GM21423 (cell line): ENCODE results near the gene MTF2.
"Not testable (repeated sequence)": the region's sequence is repeated elsewhere in the genome, so short reads cannot be mapped to it uniquely, and the experiment has no call there.

Experiments
- ATAC-seq: cut with Tn5 transposase; IDR thresholded peaks from one replicate; pipeline ENCODE4 v1.9.1; 2021; ENCODE audit warnings: mild to moderate bottlenecking, moderate library complexity; ENCODE audit not compliant: unreplicated experiment

Gene MTF2

DNA sequence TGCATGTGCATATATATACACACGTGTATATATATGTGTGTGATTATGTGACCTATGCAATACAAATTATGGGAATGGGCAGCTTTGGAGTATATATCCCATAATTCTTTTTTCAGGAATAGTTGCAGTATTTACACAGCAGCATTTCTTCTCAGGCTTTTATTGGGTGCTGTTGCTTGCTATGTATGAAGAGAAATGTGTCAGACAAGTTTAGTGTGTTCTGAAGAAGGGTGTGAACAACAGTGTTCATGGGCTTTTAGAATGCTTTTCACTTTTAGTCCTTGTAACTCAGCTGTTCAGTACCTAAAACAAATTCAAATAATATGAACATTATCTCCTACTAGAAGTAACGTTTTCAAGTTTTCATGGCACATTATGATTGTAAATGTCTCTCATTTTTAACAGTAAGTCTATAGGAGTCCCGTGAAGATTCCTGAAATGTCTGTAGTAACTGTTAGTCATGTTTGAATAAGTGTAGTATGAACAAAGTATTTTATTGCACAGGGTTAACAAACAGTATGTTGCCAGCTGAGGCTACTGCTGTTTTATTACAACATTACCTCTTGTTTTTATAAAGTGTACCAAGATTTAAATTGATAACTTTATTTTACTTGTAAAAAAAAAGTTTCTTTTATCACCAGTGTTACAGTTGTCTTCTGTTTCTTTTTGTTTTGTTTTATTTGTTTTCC is 58.7 kb downstream of the MTF2 start:
- no peak for ATAC-seq

DNA sequence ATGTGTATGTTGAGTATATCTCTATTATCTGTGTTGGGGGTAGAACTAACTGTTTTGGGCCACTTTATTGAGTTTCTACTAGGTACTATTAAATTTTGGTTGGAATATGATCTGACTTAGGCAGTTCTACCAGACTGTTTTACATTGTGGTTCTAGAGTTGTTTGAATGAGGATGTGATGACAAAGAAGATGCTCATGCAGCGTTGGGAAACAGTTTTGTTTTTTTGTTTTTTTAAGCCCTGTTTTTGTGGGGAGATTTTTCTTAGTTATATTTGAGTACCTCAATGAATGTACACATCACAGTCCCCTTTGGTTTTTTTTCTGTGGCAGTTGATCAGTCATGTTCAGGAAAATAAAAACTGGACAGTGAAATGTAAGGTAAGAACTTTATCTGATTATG is 61.0 kb downstream of the MTF2 start:
- ATAC-seq, result no peak

DNA sequence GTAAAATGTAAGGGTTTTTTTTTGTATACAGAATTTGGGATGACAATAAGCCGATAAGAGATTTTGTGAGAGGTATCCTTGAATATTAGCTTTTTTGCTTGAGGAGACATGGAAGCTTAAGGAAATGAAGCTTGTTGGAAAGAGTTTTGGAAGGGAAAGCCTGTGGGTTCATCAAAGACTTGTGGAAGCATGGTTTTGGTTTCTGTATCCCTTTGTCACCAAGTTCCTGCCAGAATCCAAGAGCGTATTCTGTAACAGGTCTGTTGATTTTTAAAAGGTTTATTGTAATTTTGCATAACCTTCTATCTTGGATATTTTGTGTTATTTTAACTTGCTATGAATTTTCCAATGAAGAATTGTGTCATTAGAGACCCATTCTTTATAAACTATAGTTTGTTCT is 63.1 kb downstream of the MTF2 start:
- ATAC-seq, result no peak

DNA sequence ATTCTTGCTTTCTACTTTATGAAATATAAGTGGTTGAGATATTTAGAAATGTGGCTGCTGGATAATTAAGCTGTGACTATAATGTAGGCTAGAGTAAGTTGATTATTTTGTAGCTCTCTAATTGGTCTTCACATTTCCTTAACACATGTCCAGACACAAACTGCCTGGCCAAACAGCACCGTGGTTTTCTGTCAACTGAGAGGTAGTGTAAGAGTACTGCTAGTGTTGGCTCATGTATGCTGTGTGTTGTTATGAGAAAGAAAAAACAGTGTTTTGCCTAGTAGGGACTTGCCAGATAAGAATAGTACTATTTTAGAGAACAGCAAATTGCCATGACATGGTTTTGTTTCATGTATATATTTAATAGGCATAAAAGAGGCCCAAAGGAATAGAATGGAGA is 64.1 kb downstream of the MTF2 start:
- no peak for ATAC-seq

DNA sequence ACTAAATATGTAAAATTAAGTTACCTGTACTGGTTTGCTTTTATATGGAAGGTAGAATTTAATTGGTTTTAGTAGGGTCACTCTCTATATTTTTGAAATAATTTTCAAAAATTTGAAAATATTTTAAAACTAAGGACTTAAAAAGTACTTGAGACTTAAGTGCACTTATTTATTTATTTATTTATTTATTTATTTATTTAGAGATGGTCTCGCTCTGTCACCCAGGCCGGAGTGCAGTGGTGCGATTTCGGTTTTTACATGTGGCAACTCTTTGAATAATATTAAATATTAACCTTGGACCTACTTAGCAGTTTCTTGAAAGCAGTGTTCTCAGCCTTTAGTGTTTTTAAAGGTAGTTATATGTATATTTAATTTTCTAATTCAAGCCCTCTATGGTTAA is 64.7 kb downstream of the MTF2 start:
- ATAC-seq, result no peak

DNA sequence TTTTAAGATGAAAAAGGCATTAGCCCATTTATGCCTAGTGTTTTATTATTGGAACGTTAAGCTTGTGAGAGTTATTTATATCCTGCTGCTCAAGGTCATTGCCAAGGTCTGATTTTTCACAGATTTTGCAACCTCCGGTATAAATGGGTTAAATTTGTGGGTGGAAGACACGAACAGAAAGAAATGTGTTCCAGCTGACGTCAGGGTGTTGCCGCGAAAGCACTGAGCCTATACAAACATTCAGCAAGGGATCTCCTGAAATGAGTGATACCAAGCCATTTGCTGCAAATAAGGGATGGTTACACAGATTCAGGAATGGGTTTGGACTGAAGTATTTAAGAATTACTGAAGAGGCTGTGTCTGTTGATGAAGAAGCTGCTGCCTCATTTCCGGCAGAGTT is 68.9 kb downstream of the MTF2 start:
- no peak for ATAC-seq

DNA sequence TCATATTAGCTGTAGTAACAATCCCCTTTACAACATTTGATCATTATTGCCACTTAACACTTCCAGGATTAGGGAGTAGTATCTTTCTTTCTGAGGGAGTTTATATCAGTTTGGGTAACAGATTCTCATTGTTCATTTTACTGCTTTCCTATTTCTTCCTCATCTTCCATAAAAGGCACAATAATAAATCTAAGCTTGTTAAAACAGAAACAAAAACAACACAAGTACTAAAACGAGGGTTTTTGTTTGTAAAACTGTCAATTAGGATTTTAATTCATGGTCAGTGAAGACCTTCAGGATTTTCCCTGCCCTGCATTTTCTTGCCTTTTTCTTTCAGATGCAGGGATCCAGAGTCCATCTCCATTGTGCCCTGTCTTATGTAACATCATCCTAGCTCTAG is 71.6 kb downstream of the MTF2 start:
- no peak for ATAC-seq

DNA sequence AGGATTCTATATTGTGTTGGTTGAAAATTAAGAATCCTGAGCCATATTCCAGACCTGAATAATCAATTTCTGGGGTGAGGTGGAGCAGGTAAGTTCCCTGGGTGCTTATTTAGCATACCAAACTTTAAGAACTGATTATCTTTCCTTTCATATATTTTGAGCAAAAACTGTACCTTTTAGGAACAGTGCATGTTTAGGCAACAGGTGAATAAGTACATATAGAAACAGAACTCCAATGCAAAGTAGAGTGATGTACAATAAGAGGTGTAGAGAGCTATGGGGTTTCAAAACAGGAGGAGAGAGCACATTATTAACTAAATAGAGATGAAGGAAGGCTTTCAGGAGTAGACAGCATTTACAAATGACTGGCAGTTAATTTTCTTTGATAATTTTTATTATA is 72.4 kb downstream of the MTF2 start:
- no peak for ATAC-seq

DNA sequence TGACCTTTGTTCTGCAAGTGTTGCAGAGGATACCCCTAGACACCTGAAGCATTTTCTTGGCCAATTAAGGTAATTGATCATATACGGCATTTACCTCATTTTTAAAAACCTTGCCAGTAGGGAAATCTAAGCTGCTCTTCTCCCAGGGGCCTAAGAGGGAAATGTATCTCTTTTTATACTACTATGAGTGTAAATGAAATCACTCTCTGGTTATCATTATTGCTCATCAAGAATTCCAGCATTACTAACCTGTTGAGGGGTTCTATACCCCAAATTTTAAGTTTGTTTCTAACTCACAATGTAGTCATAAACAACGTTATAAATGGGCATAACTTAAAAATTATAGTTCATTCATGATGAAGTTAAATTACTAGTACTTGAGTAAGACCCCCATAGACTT is 73.8 kb downstream of the MTF2 start:
- no peak for ATAC-seq

DNA sequence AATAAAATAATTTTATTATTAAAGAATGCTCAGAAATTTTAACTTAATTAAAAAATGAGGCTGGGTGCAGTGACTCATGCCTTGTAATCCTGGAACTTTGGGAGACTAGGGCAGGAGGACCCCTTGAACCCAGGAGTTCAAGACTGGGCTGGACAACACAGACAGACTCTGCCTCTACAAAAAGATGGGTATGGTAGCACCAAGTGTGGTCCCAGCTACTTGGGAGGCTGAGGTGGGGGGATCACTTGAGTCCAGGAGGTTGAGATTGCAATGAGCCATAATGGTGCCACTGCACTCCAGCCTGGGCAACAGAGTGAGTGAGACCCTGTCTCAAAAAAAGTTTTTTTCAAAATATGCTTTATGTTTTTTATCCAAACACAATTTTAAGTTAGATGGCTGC is 75.8 kb downstream of the MTF2 start:
- ATAC-seq, result no peak

DNA sequence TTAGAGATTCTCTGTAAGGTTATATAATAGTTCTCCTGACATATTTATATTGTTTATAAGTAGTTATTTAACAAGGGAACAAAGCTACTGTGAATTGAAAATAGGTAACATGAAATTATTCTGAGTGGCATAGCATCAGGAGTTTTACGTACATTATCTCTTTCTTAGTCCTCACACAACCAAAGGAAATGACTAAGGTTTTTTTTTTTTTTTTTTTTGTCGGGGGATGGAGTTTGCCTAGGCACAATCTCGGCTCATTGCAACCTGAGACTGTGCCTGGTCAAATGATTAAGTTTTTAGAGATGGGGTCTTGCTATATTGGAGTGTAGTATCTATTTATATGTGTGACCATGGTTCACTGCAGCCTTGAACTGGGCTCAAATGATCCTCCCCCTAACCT is 76.3 kb downstream of the MTF2 start:
- no peak for ATAC-seq

DNA sequence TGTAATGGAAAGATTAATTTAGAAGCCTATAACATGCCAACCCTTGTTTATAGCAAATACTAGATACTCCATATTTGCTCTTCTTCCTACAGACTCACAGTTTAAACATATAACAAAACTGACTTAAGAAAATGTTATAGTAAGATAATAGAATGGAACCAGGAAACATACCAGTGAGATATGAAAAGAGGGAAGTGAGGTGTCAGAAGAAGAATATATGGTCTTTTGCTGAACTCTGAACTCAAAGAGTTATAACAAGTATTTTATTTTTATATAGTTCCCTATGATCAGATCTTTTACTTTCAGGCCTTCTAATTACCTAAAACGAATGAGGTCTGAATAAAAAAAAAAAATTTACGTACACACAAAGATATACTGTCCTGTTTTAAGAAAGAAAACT is 80.3 kb downstream of the MTF2 start:
- no peak for ATAC-seq

DNA sequence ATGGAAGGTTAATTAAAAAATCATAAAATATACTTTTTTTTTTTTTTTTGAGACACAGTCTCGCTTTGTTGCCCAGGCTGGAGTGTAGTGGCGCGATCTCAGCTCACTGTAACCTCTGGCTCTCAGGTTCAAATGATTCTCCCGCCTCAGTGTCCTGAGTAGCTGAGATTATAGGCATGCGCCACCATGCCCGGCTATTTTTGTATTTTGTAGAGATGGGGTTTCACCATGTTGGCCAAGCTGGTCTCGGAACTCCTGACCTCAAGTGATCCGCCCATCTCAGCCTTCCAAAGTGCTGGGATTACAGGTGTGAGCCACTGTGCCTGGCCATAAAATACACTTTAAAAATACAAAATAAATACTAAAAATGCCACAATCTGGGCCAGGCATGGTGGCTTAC is 84.2 kb downstream of the MTF2 start:
- not testable (repeated sequence) for ATAC-seq

DNA sequence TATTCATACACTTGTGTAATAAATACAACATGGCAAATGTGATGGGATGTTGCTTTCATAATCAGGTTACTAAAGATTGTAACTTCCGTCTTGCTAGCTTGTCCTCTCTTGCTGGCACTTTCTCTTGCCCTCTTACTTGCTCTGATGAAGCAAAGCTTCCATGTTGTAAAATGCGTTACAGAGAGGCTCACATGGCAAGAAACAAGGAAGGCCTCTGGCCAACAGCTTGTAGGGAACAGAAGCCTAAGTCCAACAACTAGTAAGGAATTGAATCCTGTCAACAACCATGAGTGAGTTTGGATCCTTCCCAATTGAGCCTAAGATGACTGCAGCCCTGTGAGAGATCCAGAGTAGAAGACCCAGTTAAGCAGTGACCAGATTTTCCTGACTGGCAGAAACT is 85.7 kb downstream of the MTF2 start:
- ATAC-seq, result no peak

DNA sequence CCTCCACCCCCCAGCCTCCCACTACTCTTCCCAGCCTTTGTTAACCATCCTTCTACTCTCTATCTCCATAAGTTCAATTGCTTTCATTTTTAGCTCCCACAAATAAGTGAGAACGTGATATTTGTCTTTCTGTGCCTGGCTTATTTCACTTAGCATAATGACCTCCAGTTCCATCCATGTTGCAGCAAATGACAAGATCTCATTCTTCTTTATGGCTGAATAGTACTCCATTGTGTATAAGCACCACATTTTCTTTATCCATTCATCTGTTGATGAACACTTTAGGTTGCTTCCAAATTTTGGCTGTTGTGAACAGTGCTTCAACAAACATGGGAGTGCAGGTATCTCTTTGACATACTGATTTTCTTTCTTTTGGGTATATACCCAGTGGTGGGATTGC is 86.8 kb downstream of the MTF2 start:
- ATAC-seq, result not testable (repeated sequence)

DNA sequence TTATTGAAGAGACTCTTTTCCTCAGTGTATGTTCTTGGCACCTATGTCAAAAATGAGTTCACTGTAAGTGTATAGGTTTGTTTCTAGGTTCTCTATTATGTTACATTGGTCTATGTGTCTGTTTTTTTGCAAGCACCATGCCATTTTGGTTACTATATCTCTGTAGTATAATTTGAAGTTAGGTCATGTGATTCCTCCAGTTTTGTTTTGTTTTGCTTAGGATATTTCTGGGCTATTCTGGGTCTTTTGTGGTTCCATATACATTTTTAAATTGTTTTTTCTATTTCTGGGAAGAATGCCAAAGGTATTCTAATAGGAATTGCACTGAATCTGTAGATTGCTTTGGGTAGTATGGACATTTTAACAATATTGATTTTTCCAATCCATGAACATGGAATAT is 87.9 kb downstream of the MTF2 start:
- no peak for ATAC-seq

DNA sequence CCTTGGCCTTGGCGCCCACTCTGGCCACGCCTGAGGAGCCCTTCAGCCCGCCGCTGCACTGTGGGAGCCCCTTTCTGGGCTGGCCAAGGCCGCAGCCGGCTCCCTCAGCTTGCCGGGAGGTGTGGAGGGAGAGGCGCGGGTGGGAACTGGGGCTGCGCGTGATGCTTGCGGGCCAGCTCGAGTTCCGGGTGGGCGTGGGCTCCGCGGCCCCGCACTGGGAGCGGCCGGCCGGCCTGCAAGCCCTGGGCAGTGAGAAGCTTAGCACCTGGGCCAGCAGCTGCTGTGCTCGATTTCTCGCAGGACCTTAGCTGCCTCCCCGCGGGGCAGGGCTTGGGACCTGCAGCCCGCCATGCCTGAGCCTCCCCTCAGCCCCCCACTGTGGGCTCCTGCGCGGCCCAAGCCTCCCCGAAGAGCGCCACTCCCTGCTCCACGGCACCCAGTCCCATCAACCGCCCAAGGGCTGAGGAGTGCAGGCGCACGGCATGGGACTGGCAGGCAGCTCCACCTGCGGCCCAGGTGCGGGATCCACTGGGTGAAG is 91.1 kb downstream of the MTF2 start:
- not testable (repeated sequence) for ATAC-seq

DNA sequence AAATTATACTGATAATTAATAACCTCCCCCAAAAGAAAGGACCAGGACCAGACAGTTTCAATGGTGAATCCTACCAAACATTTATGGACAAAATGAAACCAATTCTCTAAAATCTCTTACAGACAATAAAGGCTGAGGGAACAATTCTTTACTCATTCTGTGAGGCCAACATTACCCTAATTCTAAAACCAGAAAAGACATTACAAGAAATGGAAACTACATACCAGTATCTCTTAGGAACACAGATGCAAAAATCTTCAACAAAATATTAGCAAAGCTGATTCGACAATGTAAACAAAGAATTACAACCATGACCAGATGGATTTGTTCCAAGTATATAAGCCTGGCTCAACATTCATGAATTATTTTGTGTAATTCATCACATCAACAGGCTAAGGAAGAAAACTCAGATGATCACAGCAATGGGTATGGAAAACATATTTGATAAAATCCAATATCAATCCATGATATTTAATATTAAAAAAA is 92.5 kb downstream of the MTF2 start:
- no peak for ATAC-seq

DNA sequence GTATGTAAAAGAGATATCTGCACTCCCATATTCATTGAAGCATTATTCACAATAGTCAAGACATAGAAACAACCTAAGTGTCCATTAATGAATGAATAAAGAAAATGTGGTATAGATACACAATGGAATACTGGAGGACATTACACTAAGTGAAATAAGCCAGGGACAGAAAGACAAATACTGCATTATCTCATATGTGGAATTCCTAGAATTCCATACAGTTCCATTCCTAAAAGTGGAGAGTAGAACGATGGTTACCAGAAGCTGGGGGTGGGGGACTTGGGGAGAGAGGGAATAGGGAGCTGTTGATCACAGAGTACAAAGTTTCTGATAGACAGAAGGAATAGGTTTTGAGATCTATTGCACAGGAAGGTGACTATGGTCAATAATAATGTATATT is 93.7 kb downstream of the MTF2 start:
- ATAC-seq, result no peak

DNA sequence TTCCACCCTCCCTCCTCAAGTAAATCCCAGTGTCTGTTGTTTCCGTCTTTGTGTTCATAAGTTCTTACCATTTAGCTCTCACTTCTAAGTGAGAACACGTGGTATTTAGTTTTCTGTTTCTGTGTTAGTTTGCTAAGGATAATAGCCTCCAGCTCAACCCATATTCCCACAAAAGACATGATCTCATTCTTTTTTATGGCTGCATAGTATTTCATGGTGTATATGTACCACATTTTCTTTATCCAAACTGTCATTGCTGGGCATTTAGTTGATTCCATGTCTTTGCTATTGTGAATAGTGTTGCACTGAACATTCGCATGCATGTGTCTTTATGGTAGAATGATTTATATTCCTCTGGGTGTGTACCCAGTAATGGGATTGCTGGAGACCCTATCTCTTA is 95.6 kb downstream of the MTF2 start:
- ATAC-seq, result not testable (repeated sequence)

DNA sequence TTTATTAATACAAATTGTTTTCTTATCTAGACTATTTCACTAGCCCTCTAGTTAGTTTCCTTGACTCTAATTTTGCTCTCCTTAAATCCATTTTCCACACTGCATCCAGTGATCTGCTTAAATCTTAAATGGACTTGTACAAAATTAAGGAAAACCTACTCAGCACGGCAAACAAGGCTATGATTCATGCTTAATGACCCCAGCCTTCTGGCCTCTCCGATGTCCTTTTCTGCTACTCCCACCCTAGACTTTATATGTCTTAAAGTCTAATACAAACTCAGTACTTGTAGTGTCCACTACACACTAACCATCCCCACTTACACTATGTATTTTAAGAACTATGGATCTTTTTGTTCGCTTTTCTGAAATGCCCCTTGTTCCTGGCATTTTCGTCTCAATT is 98.9 kb downstream of the MTF2 start:
- no peak for ATAC-seq

DNA sequence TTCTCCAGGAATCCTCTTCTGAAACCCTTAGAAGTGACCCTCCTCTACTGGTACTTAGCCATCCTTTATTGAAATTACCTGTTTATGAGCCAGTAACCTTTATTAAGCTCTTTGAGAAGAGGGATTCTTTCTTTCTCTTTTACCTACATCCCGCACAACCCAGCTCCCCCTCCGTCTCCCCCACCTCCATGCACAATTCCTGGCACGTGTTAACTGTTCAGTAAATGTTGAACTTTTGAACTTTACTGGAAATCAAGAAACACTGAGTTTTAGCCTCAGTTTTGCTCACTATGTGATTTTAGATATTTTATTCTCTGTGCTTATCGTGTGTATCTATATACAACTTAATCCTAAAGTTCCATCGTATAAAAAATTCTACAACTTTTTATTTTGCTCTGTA is 99.3 kb downstream of the MTF2 start:
- no peak for ATAC-seq
